HEK293T (cell line): ENCODE measurements around the gene FAM43A.

Experiments
- CTCF ChIA-PET: fragments of 350-600 bp; formaldehyde crosslinking; extraction: SDS; loops from one replicate; lab custom pipeline; 2021; ENCODE audit warnings: antibody characterized with exemption, inconsistent platforms; lab: Yijun Ruan, JAX
- POLR2A ChIA-PET: fragments of 350-600 bp; formaldehyde crosslinking; extraction: SDS; loops from one replicate; lab custom pipeline; 2020; ENCODE audit warnings: antibody characterized with exemption, inconsistent platforms; lab: Yijun Ruan, JAX
- DNase-seq: peaks from one replicate; pipeline ENCODE4 v3.0.0; 2012; ENCODE audit warnings: mixed read lengths; ENCODE audit errors: extremely low spot score
- ARNT ChIP-seq: fragments of 450-650 bp; IDR thresholded peaks from 2 replicates; pipeline ENCODE4 v1.6.1; 2017; ENCODE audit warnings: mild to moderate bottlenecking
- BHLHE40 ChIP-seq: fragments of 450-650 bp; IDR thresholded peaks from 2 replicates; pipeline ENCODE4 v1.6.1; 2016; ENCODE audit warnings: mild to moderate bottlenecking, moderate library complexity, borderline replicate concordance
- CTBP1 ChIP-seq: fragments of 450-650 bp; IDR thresholded peaks from 2 replicates; pipeline ENCODE4 v1.6.1; 2016; ENCODE audit warnings: borderline replicate concordance
- ELF4 ChIP-seq: fragments of 450-650 bp; IDR thresholded peaks from 2 replicates; pipeline ENCODE4 v1.6.1; 2017; ENCODE audit warnings: antibody characterized with exemption
- FOXA1 ChIP-seq: fragments of 450-650 bp; IDR thresholded peaks from 2 replicates; pipeline ENCODE4 v1.6.1; 2016; ENCODE audit warnings: mild to moderate bottlenecking
- FOXK2 ChIP-seq: fragments of 450-650 bp; IDR thresholded peaks from 2 replicates; pipeline ENCODE4 v1.6.1; 2016; ENCODE audit warnings: mild to moderate bottlenecking
- FOXM1 ChIP-seq: fragments of 450-650 bp; IDR thresholded peaks from 2 replicates; pipeline ENCODE4 v1.6.1; 2017; ENCODE audit warnings: mild to moderate bottlenecking, borderline replicate concordance
- HDGF ChIP-seq: fragments of 450-650 bp; IDR thresholded peaks from 2 replicates; pipeline ENCODE4 v1.6.1; 2017; ENCODE audit warnings: antibody characterized with exemption, borderline replicate concordance
- L3MBTL2 ChIP-seq: fragments of 450-650 bp; conservative IDR thresholded peaks from 2 replicates; pipeline ENCODE4 v1.6.1; 2016; ENCODE audit warnings: mild to moderate bottlenecking
- LEF1 ChIP-seq: fragments of 450-650 bp; IDR thresholded peaks from 2 replicates; pipeline ENCODE4 v1.6.1; 2017; ENCODE audit warnings: mild to moderate bottlenecking, borderline replicate concordance
- NFRKB ChIP-seq: fragments of 450-650 bp; IDR thresholded peaks from 2 replicates; pipeline ENCODE4 v1.6.1; 2016; ENCODE audit warnings: mild to moderate bottlenecking, moderate library complexity
- SP1 ChIP-seq: fragments of 450-650 bp; IDR thresholded peaks from 2 replicates; pipeline ENCODE4 v1.6.1; 2017
- SUZ12 ChIP-seq: fragments of 450-650 bp; IDR thresholded peaks from 2 replicates; pipeline ENCODE4 v1.6.1; 2016; ENCODE audit warnings: mild to moderate bottlenecking
- TARDBP ChIP-seq: fragments of 450-650 bp; IDR thresholded peaks from 2 replicates; pipeline ENCODE4 v1.6.1; 2016
- ZNF384 ChIP-seq: fragments of 450-650 bp; IDR thresholded peaks from 2 replicates; pipeline ENCODE4 v1.6.1; 2016
- TF ChIP-seq, protein P1 (sequence below): fragments of 450-650 bp; IDR thresholded peaks from 2 replicates; pipeline ENCODE4 v1.6.1; 2016

FAM43A gene

DNA sequence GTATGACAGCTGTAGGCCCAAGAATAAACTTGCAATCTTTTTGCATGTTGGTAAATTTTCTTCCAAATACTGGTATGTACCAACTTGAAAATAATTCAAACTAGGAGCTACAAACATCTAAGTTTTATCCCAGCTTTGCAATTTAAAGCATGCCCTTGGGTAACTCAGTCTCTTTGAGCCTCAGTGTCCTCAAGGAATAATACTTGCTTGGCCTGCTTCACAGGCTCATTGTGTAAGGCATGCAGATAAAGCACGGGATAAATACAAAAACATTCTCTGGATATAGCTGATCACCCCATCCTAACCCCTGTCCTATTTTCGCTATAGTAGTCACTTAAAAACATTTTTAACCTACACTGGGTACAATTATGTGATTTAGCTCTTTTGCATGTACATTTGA, 42.9 kb upstream of the FAM43A start:
- POLR2A ChIA-PET, result interaction anchor here (0.7 kb wide), 1 partner anchor 9 kb away, joined by 3 read pairs; no protein-coding TSS in a partner anchor
- no peak for DNase-seq
- CTCF ChIA-PET, result no interaction called here
- TF ChIP-seq FOXM1 (no peak), LEF1 (no peak), HDGF (no peak), NFRKB (no peak), FOXK2 (no peak)

DNA sequence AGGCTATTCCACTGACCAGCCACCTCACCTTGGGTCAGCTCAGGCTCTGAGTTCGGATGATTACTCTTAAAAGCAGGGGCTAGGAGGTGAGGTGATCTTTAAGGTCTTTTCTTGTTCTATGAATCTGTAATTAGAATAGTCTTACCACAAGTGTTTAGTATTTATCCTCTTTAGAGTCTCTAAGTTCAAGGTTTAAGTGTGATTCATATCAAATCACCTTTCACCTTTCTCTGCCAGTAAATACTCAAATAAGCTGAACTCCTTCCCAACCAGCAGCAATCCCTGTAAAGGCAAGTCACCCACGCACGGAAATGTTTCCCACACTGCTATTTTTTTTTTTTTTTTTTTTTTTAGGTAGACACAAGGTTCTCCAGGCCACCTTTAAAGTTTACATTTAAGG, 37.9 kb upstream of the FAM43A start:
- TF ChIP-seq LEF1 (no peak), ARNT (no peak), FOXK2 (no peak), CTBP1 (no peak), FOXM1 (no peak), FOXA1 (no peak), L3MBTL2 (no peak), ZNF384 (no peak), NFRKB (no peak), TARDBP (no peak), ELF4 (no peak)
- TF ChIP-seq, protein P1, sequence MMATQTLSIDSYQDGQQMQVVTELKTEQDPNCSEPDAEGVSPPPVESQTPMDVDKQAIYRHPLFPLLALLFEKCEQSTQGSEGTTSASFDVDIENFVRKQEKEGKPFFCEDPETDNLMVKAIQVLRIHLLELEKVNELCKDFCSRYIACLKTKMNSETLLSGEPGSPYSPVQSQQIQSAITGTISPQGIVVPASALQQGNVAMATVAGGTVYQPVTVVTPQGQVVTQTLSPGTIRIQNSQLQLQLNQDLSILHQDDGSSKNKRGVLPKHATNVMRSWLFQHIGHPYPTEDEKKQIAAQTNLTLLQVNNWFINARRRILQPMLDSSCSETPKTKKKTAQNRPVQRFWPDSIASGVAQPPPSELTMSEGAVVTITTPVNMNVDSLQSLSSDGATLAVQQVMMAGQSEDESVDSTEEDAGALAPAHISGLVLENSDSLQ, result no peak
- DNase-seq, result no peak
- CTCF ChIA-PET, result interaction anchor here (0.7 kb wide), 1 partner anchor 578 kb away, joined by 3 read pairs; no protein-coding TSS in a partner anchor
- POLR2A ChIA-PET, result no interaction called here

DNA sequence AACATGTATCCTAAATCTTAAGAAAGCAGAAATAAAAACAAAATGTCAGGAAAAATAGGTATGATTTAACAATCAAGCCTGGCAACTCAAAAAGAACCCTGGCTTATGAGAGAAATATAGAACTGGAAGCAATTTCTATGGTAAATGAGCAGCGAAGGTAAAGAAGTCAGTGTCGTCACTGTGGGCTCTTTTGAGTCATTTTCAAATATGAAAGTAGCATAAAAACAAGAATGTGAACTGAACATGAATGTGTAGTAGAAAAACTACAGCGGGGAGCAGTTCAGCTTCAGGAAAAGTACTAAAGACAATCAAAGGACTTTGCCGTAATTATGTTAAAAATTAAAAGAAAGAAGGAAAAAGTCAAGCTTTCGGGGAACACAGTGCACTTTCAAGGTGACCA, 31.2 kb upstream of the FAM43A start:
- ChIA-PET CTCF (no interaction called here), POLR2A (no interaction called here)
- DNase-seq, result no peak
- TF ChIP-seq CTBP1, result no peak
- TF ChIP-seq FOXA1, result no peak
- no peak for TF ChIP-seq SUZ12
- no peak for TF ChIP-seq ARNT
- no peak for TF ChIP-seq SP1
- no peak for TF ChIP-seq NFRKB
- no peak for TF ChIP-seq ZNF384
- TF ChIP-seq L3MBTL2, result no peak
- TF ChIP-seq, protein P1, result no peak
- TF ChIP-seq TARDBP, result no peak
- no peak for TF ChIP-seq BHLHE40
- no peak for TF ChIP-seq FOXK2

DNA sequence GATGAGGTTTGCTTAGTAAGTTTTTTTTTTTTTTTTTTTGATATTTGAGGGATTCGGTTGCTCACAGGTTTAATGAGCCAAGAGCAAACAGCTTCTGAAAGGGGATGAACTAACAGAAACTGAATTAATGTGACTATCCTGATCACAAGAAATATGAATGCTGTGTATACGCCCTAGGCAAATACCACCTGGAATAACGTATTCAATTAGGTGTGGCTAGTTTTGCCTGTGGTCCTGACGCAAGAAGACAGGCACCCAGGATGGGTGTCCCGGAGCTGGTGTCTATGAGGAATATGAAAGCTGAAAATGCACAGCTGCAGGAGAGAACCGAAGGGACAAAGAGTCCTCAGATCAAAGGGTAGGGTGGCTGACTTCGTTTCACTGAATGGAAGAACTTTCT, 28.2 kb upstream of the FAM43A start:
- TF ChIP-seq ELF4 (no peak), SP1 (no peak), FOXK2 (no peak), CTBP1 (no peak), TARDBP (no peak), HDGF (no peak), ZNF384 (no peak), LEF1 (no peak), BHLHE40 (no peak), NFRKB (no peak), SUZ12 (no peak), ARNT (no peak), L3MBTL2 (no peak), FOXM1 (no peak), FOXA1 (no peak)
- TF ChIP-seq, protein P1, result no peak
- POLR2A ChIA-PET, result no interaction called here
- no peak for DNase-seq
- CTCF ChIA-PET, result no interaction called here

DNA sequence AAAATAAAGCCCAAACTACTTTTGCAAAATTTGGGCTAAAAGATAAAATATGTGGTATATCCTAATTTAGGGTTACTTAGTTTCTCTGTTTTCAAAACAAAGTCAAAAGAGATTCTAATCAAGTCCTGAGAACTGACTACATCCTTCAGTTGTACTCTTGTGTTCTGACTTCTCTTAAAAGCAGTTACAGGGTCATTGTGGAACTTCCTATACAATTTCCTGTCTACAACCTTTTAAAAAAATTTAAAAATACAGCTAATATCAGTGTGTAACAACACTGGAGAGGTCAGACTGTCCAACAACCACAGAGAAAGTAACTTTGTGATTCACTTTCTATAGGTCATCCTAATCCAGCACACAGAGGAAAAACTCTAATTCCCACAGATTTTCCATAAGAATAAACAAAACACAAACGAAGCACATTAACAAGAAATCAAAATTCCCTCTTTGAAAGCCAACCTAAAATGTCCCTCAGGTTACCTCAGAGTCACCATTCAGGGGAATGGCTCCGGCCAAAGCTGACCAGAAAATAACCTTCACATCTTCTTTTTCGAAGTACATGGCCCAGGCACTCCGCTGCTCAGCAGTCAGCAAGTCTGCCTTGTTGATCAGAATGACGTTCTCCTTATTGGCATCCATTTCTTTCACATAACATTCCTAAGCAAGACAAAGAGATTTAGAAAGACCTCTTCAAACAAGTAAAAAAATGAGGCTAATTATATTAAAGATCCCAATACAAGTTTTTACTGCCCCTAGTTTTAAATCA, 27.0 kb upstream of the FAM43A start:
- ChIA-PET CTCF (no interaction called here), POLR2A (no interaction called here)
- TF ChIP-seq ZNF384 (no peak), SUZ12 (no peak), LEF1 (no peak), CTBP1 (no peak), FOXM1 (no peak), NFRKB (no peak), ELF4 (no peak), TARDBP (no peak), FOXA1 (no peak), FOXK2 (no peak)
- TF ChIP-seq, protein P1, result no peak
- DNase-seq, result no peak

DNA sequence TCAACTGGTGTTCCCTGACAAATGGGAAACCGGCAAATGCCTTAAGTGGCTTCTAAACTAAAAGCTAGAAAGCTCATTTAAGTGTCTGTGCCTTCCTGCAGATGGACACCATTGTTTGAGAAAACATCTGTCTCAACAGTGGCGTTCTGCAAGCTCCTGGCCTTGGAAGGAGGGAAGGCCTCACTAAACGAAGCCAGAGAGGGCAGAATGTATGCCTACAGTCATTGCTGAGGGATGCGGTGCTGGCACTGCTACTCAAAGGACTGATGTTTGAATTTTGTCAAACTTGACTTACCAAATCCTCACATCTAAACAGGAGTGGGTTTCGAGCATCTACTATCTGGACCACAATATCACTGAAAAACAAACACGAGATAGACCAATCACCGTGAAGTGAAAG, 25.9 kb upstream of the FAM43A start:
- CTCF ChIA-PET, result no interaction called here
- no peak for TF ChIP-seq SP1
- POLR2A ChIA-PET, result interaction anchor here (1.2 kb wide), 1 partner anchor 12 kb away, joined by 3 read pairs; the partner anchor contains the start of gene LSG1
- DNase-seq, result no peak
